BLaER1 (cell line): ENCODE data around the gene ALG12.

Source experiments
- H3K27ac ChIP-seq: shearing (Covaris generic); formaldehyde crosslinking; 2 replicates; pipeline ENCODE4 v1.8.1; 2022
- H3K27me3 ChIP-seq: shearing (Covaris generic); formaldehyde crosslinking; 2 replicates; pipeline ENCODE4 v1.8.1; 2022
- H3K36me3 ChIP-seq: shearing (Covaris generic); formaldehyde crosslinking; 2 replicates; pipeline ENCODE4 v1.8.1; 2022
- H3K4me1 ChIP-seq: shearing (Covaris generic); formaldehyde crosslinking; 2 replicates; pipeline ENCODE4 v1.8.1; 2022
- H3K4me2 ChIP-seq: shearing (Covaris generic); formaldehyde crosslinking; 2 replicates; pipeline ENCODE4 v1.8.1; 2022
- H3K4me3 ChIP-seq: shearing (Covaris generic); formaldehyde crosslinking; 2 replicates; pipeline ENCODE4 v1.8.1; 2022
- H3K9ac ChIP-seq: shearing (Covaris generic); formaldehyde crosslinking; 2 replicates; pipeline ENCODE4 v1.8.1; 2022
- H3K9me3 ChIP-seq: shearing (Covaris generic); formaldehyde crosslinking; 2 replicates; pipeline ENCODE4 v1.8.1; 2022
- H4K20me1 ChIP-seq: shearing (Covaris generic); formaldehyde crosslinking; 2 replicates; pipeline ENCODE4 v1.8.1; 2022
- Cebpa-rat ChIP-seq: shearing (Covaris generic); IDR thresholded peaks from 2 replicates; pipeline ENCODE4 v1.8.1; 2022

Gene ALG12

GRCh38 chr22:49924113-49924833, 6.0 kb upstream of the ALG12 start:
- Histone ChIP-seq H3K36me3 (peaks cover 17% of the 10 kb centered on the region), H3K27me3 (no peaks in the 10 kb centered on the region), H3K4me1 (peaks cover 95% of the 10 kb centered on the region), H3K9me3 (no peaks in the 10 kb centered on the region), H3K4me3 (peak overlapping the region; percentile 56; the same call in 1 of the 2 replicates), H3K27ac (peak overlapping the region; percentile 91), H3K4me2 (peak overlapping the region; percentile 89), H4K20me1 (no peaks in the 10 kb centered on the region), H3K9ac (peak overlapping the region; percentile 78)
- TF ChIP-seq Cebpa-rat, result no peak

GRCh38 chr22:49923445-49923844, 5.2 kb upstream of the ALG12 start:
- no peak for TF ChIP-seq Cebpa-rat
- peaks cover 17% of the 10 kb centered on the region for H3K36me3 ChIP-seq
- no peaks in the 10 kb centered on the region for H4K20me1 ChIP-seq
- H3K4me2 ChIP-seq, result peak overlapping the region; percentile 89
- H3K9ac ChIP-seq, result peak overlapping the region; percentile 78
- no peaks in the 10 kb centered on the region for H3K9me3 ChIP-seq
- H3K4me3 ChIP-seq, result peak overlapping the region; percentile 31; the same call in 1 of the 2 replicates
- no peaks in the 10 kb centered on the region for H3K27me3 ChIP-seq
- H3K27ac ChIP-seq, result peak overlapping the region; percentile 91
- peaks cover 92% of the 10 kb centered on the region for H3K4me1 ChIP-seq

GRCh38 chr22:49922926-49923325, 4.7 kb upstream of the ALG12 start:
- peaks cover 87% of the 10 kb centered on the region for H3K4me1 ChIP-seq
- TF ChIP-seq Cebpa-rat, result no peak

GRCh38 chr22:49922484-49922883, 4.2 kb upstream of the ALG12 start:
- Histone ChIP-seq H3K4me3 (no peak overlapping the region), H3K27me3 (no peaks in the 10 kb centered on the region), H3K9me3 (no peaks in the 10 kb centered on the region), H3K9ac (peak overlapping the region; percentile 57; the same call in 1 of the 2 replicates), H4K20me1 (no peaks in the 10 kb centered on the region), H3K4me2 (peak overlapping the region; percentile 55), H3K36me3 (peaks cover 17% of the 10 kb centered on the region), H3K4me1 (peaks cover 83% of the 10 kb centered on the region), H3K27ac (peak overlapping the region; percentile 63)
- TF ChIP-seq Cebpa-rat, result no peak

More at GRCh38 chr22:49922926-49923325, 4.7 kb upstream of the ALG12 start:
- Histone ChIP-seq H3K27me3 (no peaks in the 10 kb centered on the region), H3K4me3 (peak overlapping the region; percentile 31; the same call in 1 of the 2 replicates), H3K4me2 (peak overlapping the region; percentile 89), H4K20me1 (no peaks in the 10 kb centered on the region), H3K27ac (peak overlapping the region; percentile 91), H3K9ac (peak overlapping the region; percentile 78), H3K9me3 (no peaks in the 10 kb centered on the region), H3K36me3 (peaks cover 17% of the 10 kb centered on the region)

GRCh38 chr22:49921508-49922278, 3.5 kb upstream of the ALG12 start:
- peak overlapping the region; percentile 55 for H3K4me2 ChIP-seq
- peaks cover 17% of the 10 kb centered on the region for H3K36me3 ChIP-seq
- H3K9ac ChIP-seq, result peak overlapping the region; percentile 57; the same call in 1 of the 2 replicates
- no peaks in the 10 kb centered on the region for H3K9me3 ChIP-seq
- peaks cover 83% of the 10 kb centered on the region for H3K4me1 ChIP-seq
- TF ChIP-seq Cebpa-rat, result no peak
- H4K20me1 ChIP-seq, result peaks cover 7% of the 10 kb centered on the region
- H3K27me3 ChIP-seq, result no peaks in the 10 kb centered on the region
- H3K4me3 ChIP-seq, result no peak overlapping the region
- peak overlapping the region; percentile 63; the same call in 1 of the 2 replicates for H3K27ac ChIP-seq

- Histone ChIP-seq H3K27me3 (no peaks in the 10 kb centered on the region), H3K4me1 (peaks cover 82% of the 10 kb centered on the region), H3K36me3 (peaks cover 17% of the 10 kb centered on the region), H3K27ac (no peak overlapping the region), H3K4me2 (peak overlapping the region; percentile 95; the same call in 1 of the 2 replicates), H3K4me3 (no peak overlapping the region), H4K20me1 (peaks cover 14% of the 10 kb centered on the region), H3K9me3 (no peaks in the 10 kb centered on the region), H3K9ac (no peak overlapping the region)
- TF ChIP-seq Cebpa-rat, result no peak
These were observed 2.6 kb upstream of the ALG12 start for GRCh38 chr22:49920859-49921258.

- Histone ChIP-seq H3K4me2 (peak overlapping the region; percentile 95), H3K27me3 (no peaks in the 10 kb centered on the region), H3K36me3 (peaks cover 23% of the 10 kb centered on the region), H3K9me3 (no peaks in the 10 kb centered on the region), H3K27ac (peak overlapping the region; percentile 76), H4K20me1 (peaks cover 30% of the 10 kb centered on the region), H3K4me1 (peaks cover 65% of the 10 kb centered on the region), H3K9ac (peak overlapping the region; percentile 94), H3K4me3 (peak overlapping the region; percentile 81)
- no peak for TF ChIP-seq Cebpa-rat
These were observed 958 bp upstream of the ALG12 start for GRCh38 chr22:49918911-49919881.

GRCh38 chr22:49916831-49917230, 1.4 kb downstream of the ALG12 start:
- no peaks in the 10 kb centered on the region for H3K9me3 ChIP-seq
- no peak for TF ChIP-seq Cebpa-rat
- peaks cover 43% of the 10 kb centered on the region for H3K4me1 ChIP-seq
- peak overlapping the region; percentile 81 for H3K4me3 ChIP-seq
- H3K4me2 ChIP-seq, result peak overlapping the region; percentile 91
- H3K27ac ChIP-seq, result no peak overlapping the region
- peak overlapping the region; percentile 94 for H3K9ac ChIP-seq
- H4K20me1 ChIP-seq, result peaks cover 51% of the 10 kb centered on the region
- no peaks in the 10 kb centered on the region for H3K27me3 ChIP-seq
- peaks cover 47% of the 10 kb centered on the region for H3K36me3 ChIP-seq

- no peaks in the 10 kb centered on the region for H3K9me3 ChIP-seq
- H3K9ac ChIP-seq, result no peak overlapping the region
- no peak overlapping the region for H3K4me2 ChIP-seq
- H3K4me1 ChIP-seq, result peaks cover 30% of the 10 kb centered on the region
- no peak overlapping the region for H3K4me3 ChIP-seq
- peaks cover 47% of the 10 kb centered on the region for H3K36me3 ChIP-seq
- H3K27ac ChIP-seq, result no peak overlapping the region
- TF ChIP-seq Cebpa-rat, result no peak
- peaks cover 62% of the 10 kb centered on the region for H4K20me1 ChIP-seq
- H3K27me3 ChIP-seq, result no peaks in the 10 kb centered on the region
These were observed 2.6 kb downstream of the ALG12 start for GRCh38 chr22:49915610-49916009.
